Lower leg skin (tissue), 3 donors: ENCODE measurements around the gene TSC2.

Experiments used
- POLR2A ChIP-seq, 2 donors: fragments of 450-650 bp; IDR thresholded peaks; one replicate each; pipeline ENCODE4 v1.6.1; 2016 to 2017; ENCODE audit warnings: antibody characterized with exemption in 2 of 2, mild to moderate bottlenecking in 1 of 2, moderate library complexity in 1 of 2
- TF ChIP-seq, protein P1 (sequence below), 3 donors: fragments of 450-650 bp; IDR thresholded peaks; one replicate each; pipeline ENCODE4 v1.5.1; 2016; ENCODE audit warnings: antibody characterized with exemption in 3 of 3, mild to moderate bottlenecking in 3 of 3, moderate library complexity in 2 of 3

DNA sequence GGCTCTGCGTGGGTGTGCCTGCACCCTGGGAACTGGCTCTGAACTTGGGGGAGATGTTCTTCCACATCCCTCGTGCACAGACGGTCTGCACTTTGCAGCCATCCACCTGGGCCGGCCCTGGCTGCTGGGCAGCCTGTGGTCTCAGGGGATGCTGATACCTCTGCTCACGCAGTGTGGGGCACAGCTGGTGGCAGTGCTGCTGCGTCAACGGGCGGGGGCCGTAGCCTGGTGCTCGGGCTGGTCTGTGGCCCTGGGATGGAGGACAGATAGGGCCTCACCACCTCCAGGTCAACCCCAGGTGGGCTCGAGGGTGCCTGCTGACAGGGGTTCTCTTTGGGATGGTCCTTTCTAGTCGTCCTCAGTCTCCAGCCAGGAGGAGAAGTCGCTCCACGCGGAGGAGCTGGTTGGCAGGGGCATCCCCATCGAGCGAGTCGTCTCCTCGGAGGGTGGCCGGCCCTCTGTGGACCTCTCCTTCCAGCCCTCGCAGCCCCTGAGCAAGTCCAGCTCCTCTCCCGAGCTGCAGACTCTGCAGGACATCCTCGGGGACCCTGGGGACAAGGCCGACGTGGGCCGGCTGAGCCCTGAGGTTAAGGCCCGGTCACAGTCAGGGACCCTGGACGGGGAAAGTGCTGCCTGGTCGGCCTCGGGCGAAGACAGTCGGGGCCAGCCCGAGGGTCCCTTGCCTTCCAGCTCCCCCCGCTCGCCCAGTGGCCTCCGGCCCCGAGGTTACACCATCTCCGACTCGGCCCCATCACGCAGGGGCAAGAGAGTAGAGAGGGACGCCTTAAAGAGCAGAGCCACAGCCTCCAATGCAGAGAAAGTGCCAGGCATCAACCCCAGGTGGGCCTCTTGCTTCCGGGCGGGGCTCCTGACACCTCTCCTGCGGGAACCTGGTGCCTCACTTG, 36.3 kb downstream of the TSC2 start:
- TF ChIP-seq, protein P1, sequence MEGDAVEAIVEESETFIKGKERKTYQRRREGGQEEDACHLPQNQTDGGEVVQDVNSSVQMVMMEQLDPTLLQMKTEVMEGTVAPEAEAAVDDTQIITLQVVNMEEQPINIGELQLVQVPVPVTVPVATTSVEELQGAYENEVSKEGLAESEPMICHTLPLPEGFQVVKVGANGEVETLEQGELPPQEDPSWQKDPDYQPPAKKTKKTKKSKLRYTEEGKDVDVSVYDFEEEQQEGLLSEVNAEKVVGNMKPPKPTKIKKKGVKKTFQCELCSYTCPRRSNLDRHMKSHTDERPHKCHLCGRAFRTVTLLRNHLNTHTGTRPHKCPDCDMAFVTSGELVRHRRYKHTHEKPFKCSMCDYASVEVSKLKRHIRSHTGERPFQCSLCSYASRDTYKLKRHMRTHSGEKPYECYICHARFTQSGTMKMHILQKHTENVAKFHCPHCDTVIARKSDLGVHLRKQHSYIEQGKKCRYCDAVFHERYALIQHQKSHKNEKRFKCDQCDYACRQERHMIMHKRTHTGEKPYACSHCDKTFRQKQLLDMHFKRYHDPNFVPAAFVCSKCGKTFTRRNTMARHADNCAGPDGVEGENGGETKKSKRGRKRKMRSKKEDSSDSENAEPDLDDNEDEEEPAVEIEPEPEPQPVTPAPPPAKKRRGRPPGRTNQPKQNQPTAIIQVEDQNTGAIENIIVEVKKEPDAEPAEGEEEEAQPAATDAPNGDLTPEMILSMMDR (IDR thresholded peaks at IDR 0.05) = no peak
- TF ChIP-seq POLR2A (IDR thresholded peaks at IDR 0.05) = no peak
